MM.1S (cell line): ENCODE results near the gene NBEA.

Experiments
- EZH2 ChIP-seq: fragments of 300-600 bp; sonication (generic); optimal IDR thresholded peaks from 2 replicates; pipeline ENCODE3; 2017; ENCODE audit warnings: low read depth, mild to moderate bottlenecking, antibody characterized with exemption, low read length, mixed read lengths
- EZH2phosphoT487 ChIP-seq: fragments of 300-600 bp; sonication (generic); IDR thresholded peaks from 2 replicates; pipeline ENCODE4 v1.6.1; 2018; ENCODE audit warnings: antibody characterized with exemption, low read length
- TF ChIP-seq, protein P1 (sequence below): fragments of 300-600 bp; sonication (generic); IDR thresholded peaks from 2 replicates; pipeline ENCODE4 v1.5.1; 2016; ENCODE audit warnings: antibody characterized with exemption, low read length, mixed read lengths

DNA sequence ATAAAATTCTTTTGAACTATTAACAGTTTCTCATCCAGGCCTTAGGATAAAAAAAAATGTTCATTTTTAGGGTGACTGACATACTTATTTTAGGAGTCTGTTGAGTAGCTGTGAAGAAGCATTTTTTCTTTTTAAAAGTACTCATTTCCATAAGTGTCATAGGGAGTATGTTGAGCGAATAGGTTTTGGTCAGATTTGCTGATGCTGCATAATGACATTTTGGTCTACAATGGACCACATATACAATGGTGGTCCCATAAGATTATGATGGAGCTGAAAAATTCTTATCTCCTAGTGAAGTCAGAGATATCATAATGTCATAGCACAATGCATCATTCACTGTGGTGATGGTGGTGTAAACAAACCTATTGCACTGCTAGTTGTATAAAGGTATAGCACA, 17.4 kb downstream of the NBEA start:
- TF ChIP-seq, protein P1, sequence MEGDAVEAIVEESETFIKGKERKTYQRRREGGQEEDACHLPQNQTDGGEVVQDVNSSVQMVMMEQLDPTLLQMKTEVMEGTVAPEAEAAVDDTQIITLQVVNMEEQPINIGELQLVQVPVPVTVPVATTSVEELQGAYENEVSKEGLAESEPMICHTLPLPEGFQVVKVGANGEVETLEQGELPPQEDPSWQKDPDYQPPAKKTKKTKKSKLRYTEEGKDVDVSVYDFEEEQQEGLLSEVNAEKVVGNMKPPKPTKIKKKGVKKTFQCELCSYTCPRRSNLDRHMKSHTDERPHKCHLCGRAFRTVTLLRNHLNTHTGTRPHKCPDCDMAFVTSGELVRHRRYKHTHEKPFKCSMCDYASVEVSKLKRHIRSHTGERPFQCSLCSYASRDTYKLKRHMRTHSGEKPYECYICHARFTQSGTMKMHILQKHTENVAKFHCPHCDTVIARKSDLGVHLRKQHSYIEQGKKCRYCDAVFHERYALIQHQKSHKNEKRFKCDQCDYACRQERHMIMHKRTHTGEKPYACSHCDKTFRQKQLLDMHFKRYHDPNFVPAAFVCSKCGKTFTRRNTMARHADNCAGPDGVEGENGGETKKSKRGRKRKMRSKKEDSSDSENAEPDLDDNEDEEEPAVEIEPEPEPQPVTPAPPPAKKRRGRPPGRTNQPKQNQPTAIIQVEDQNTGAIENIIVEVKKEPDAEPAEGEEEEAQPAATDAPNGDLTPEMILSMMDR: no peak
- TF ChIP-seq EZH2 (no peak), EZH2phosphoT487 (no peak)
